ENCODE measurements around the gene SIK2.

The SIK2 gene

DNA sequence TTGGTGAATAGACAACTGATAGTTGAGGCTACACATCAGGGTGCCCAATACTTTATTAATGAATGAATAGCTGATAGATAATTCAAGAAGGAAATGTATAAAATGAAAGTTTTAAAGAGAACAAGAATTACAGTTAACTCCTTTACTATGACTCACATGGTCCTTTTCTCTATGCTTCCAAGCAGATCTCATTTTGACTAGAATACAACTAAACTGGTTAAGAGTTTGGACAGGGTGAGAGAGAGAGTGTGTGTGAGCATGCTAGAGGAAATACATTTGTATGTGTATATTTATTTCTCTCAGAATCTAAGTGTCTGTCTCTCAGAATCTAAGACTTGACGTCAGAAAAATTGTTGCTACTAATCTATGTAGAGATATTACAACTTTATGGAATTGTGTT lies 66.7 kb downstream of the SIK2 start:
- no peaks in the 10 kb centered on the region for H3K27me3 ChIP-seq (replicated peaks; ENCODE audit: control insufficient read depth, insufficient read depth, low read length, poor library complexity, severe bottlenecking)
- H3K27ac ChIP-seq (ENCODE audit: insufficient read depth, low read length, poor library complexity, severe bottlenecking): no peak overlapping the region
- no peaks in the 10 kb centered on the region for H3K4me1 ChIP-seq (ENCODE audit: control insufficient read depth, insufficient read depth, low read length, poor library complexity, severe bottlenecking)
- no peak overlapping the region for H3K4me3 ChIP-seq (ENCODE audit: insufficient read depth, low read depth, low read length, poor library complexity, severe bottlenecking)
- no peak for DNase-seq
- peaks cover 15% of the 10 kb centered on the region for H3K36me3 ChIP-seq (ENCODE audit: control insufficient read depth, insufficient read depth, low read length)
- H3K9me3 ChIP-seq (ENCODE audit: control insufficient read depth, low read length): no peaks in the 10 kb centered on the region

DNA sequence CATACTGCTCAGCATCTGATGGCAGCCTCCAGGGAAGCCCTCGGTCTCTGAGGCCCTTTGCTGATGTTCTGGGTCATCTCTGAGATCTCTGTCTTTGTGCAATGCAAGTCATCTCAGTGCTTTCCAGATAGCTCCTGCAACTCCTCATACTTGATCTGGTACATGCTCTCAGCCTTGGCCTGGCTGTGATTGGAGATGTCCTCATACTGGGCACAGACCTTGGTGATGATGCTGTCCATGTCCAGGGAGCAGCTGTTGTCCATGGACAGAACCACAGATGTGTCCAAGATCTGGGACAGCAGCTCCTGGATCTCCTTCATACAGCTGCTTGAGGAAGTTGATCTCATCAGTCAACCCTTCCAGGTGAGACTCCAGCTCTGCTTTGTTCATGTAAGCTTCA lies 69.1 kb downstream of the SIK2 start:
- Histone ChIP-seq H3K4me3 (ENCODE audit: insufficient read depth, low read depth, low read length, poor library complexity, severe bottlenecking) (no peak overlapping the region), H3K36me3 (ENCODE audit: control insufficient read depth, insufficient read depth, low read length) (peaks cover 18% of the 10 kb centered on the region), H3K27ac (ENCODE audit: insufficient read depth, low read length, poor library complexity, severe bottlenecking) (no peak overlapping the region), H3K4me1 (ENCODE audit: control insufficient read depth, insufficient read depth, low read length, poor library complexity, severe bottlenecking) (no peaks in the 10 kb centered on the region), H3K27me3 (replicated peaks; ENCODE audit: control insufficient read depth, insufficient read depth, low read length, poor library complexity, severe bottlenecking) (no peaks in the 10 kb centered on the region), H3K9me3 (ENCODE audit: control insufficient read depth, low read length) (no peaks in the 10 kb centered on the region)
- no peak for DNase-seq

DNA sequence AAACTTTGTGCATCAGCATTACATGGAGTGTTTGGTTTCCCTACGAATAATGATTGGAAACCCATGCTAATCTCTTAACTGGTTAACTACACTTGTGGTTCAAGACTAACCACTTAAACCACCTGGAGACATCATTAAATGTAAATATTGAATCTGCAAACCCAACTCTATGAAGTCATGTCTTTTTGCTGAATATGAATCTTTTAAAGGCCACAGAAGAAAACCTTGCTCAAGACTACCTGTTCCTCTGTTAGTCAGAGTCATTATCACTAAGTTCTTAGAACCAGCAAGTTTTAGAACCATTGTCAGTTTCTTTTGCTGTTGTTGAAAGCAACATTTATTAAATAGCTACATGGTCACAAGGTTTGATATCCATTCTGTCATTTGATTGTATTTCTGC lies 70.7 kb downstream of the SIK2 start:
- Histone ChIP-seq H3K36me3 (ENCODE audit: control insufficient read depth, insufficient read depth, low read length) (peaks cover 18% of the 10 kb centered on the region), H3K9me3 (ENCODE audit: control insufficient read depth, low read length) (no peaks in the 10 kb centered on the region), H3K27me3 (replicated peaks; ENCODE audit: control insufficient read depth, insufficient read depth, low read length, poor library complexity, severe bottlenecking) (no peaks in the 10 kb centered on the region), H3K4me3 (ENCODE audit: insufficient read depth, low read depth, low read length, poor library complexity, severe bottlenecking) (no peak overlapping the region), H3K27ac (ENCODE audit: insufficient read depth, low read length, poor library complexity, severe bottlenecking) (no peak overlapping the region), H3K4me1 (ENCODE audit: control insufficient read depth, insufficient read depth, low read length, poor library complexity, severe bottlenecking) (no peaks in the 10 kb centered on the region)
- DNase-seq: no peak

DNA sequence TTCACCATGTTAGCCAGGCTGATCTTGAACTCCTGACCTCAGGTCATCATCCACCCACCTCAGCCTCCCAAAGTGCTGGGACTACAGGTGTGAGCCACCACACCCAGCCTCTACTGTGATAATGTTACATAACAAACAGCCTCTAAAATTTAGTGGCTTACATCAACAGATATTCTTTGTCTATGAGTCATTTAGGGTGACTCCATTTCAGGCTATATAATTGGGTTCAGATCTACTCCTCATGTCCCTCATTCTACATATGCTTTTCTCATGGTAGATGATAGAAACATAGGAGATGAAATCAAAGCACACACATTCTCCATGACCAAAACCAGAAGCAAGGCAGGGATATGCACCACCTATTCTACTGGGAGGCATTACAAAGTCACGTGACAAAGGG lies 72.7 kb downstream of the SIK2 start:
- DNase-seq: no peak
- no peak overlapping the region for H3K4me3 ChIP-seq (ENCODE audit: insufficient read depth, low read depth, low read length, poor library complexity, severe bottlenecking)
- no peaks in the 10 kb centered on the region for H3K4me1 ChIP-seq (ENCODE audit: control insufficient read depth, insufficient read depth, low read length, poor library complexity, severe bottlenecking)
- no peak overlapping the region for H3K27ac ChIP-seq (ENCODE audit: insufficient read depth, low read length, poor library complexity, severe bottlenecking)
- H3K27me3 ChIP-seq (replicated peaks; ENCODE audit: control insufficient read depth, insufficient read depth, low read length, poor library complexity, severe bottlenecking): no peaks in the 10 kb centered on the region
- no peaks in the 10 kb centered on the region for H3K9me3 ChIP-seq (ENCODE audit: control insufficient read depth, low read length)
- peaks cover 18% of the 10 kb centered on the region for H3K36me3 ChIP-seq (ENCODE audit: control insufficient read depth, insufficient read depth, low read length)

DNA sequence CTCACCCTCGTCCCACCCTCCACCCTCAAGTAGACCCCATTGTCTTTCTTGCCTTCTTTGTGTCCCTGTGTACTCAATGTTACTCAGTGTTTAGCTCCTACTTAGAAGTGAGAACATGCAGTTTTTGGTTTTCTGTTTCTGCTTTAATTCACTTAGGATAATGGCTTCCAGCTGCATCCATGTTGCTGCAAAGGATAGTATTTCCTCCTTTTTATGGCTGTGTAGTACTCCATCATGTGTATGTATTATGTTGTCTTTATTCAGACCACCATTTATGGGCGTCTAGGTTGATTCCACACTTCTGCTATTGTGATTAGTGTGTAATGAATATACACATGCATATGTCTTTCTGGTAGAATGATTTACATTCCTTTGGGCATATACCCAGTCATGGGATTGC lies 73.6 kb downstream of the SIK2 start:
- H3K4me3 ChIP-seq (ENCODE audit: insufficient read depth, low read depth, low read length, poor library complexity, severe bottlenecking): no peak overlapping the region
- H3K27me3 ChIP-seq (replicated peaks; ENCODE audit: control insufficient read depth, insufficient read depth, low read length, poor library complexity, severe bottlenecking): no peaks in the 10 kb centered on the region
- peaks cover 18% of the 10 kb centered on the region for H3K36me3 ChIP-seq (ENCODE audit: control insufficient read depth, insufficient read depth, low read length)
- no peaks in the 10 kb centered on the region for H3K9me3 ChIP-seq (ENCODE audit: control insufficient read depth, low read length)
- no peak for DNase-seq
- no peaks in the 10 kb centered on the region for H3K4me1 ChIP-seq (ENCODE audit: control insufficient read depth, insufficient read depth, low read length, poor library complexity, severe bottlenecking)
- H3K27ac ChIP-seq (ENCODE audit: insufficient read depth, low read length, poor library complexity, severe bottlenecking): no peak overlapping the region

DNA sequence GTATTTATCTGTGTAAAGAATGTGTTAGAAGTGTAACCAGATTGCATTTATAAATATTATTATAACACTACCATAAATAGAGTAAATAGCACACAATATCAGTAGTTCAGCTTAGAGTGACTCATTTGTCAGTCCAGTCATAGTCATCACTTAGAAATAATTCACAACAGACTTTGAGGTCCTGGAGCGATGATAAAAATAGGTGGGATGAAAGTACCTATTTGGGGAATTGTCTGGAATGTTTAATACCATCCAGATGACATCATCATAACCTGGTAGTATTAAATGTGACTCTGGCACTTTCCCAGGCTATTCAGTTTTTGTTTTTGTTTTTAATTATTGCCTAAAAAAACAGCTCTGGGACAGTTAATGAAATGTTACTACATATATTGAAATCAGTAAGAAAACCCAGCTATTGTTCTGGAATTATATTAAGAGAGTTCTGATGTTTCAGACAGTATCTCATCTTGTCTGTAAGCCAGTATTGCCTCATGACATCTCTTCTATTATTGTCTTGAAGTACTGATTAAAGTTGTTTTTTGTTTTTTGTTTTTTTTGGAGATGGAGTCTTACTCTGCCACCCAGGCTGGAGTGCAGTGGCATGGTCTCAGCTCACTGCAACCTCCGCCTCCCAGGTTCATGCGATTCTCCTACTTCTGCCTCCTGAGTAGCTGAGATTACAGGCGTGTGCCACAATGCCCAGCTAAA lies 74.8 kb downstream of the SIK2 start:
- peaks cover 7% of the 10 kb centered on the region for H3K36me3 ChIP-seq (ENCODE audit: control insufficient read depth, insufficient read depth, low read length)
- no peak overlapping the region for H3K27ac ChIP-seq (ENCODE audit: insufficient read depth, low read length, poor library complexity, severe bottlenecking)
- no peak for DNase-seq
- no peaks in the 10 kb centered on the region for H3K9me3 ChIP-seq (ENCODE audit: control insufficient read depth, low read length)
- H3K4me3 ChIP-seq (ENCODE audit: insufficient read depth, low read depth, low read length, poor library complexity, severe bottlenecking): no peak overlapping the region
- no peaks in the 10 kb centered on the region for H3K4me1 ChIP-seq (ENCODE audit: control insufficient read depth, insufficient read depth, low read length, poor library complexity, severe bottlenecking)
- H3K27me3 ChIP-seq (replicated peaks; ENCODE audit: control insufficient read depth, insufficient read depth, low read length, poor library complexity, severe bottlenecking): no peaks in the 10 kb centered on the region

DNA sequence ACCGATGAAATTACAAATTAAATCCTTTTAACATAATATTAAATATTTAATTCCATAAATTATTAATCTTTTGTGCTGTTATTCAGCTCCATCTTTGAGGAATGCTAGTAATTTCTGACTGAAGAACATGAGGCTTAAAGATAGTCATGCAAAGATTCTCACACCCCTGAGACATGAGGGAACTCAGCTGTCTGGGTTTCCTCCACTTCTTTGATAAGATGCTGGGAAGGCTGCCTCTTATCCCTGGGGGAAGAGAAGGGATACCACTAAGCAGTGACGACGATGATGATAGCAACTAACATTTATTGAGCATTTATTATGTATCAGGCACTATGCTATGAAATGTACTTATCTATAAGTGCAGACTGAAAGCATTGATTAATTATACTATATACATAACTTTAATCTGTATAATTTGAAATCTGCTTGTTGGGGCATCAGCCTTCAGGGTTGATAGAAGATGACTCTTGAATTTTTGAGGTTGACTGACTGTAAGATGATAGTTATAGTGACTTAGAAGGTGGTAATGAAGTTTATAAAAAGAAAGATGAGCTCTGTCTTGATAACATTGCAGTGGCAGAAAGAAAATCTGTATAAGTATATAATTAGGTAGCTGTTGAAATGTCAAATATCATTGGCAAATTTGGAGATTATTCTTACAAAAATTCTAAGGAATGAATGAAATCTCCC lies 78.4 kb downstream of the SIK2 start:
- Histone ChIP-seq H3K9me3 (ENCODE audit: control insufficient read depth, low read length) (no peaks in the 10 kb centered on the region), H3K27me3 (replicated peaks; ENCODE audit: control insufficient read depth, insufficient read depth, low read length, poor library complexity, severe bottlenecking) (no peaks in the 10 kb centered on the region), H3K27ac (ENCODE audit: insufficient read depth, low read length, poor library complexity, severe bottlenecking) (no peak overlapping the region), H3K4me1 (ENCODE audit: control insufficient read depth, insufficient read depth, low read length, poor library complexity, severe bottlenecking) (no peaks in the 10 kb centered on the region), H3K36me3 (ENCODE audit: control insufficient read depth, insufficient read depth, low read length) (peaks cover 8% of the 10 kb centered on the region), H3K4me3 (ENCODE audit: insufficient read depth, low read depth, low read length, poor library complexity, severe bottlenecking) (no peak overlapping the region)
- no peak for DNase-seq

DNA sequence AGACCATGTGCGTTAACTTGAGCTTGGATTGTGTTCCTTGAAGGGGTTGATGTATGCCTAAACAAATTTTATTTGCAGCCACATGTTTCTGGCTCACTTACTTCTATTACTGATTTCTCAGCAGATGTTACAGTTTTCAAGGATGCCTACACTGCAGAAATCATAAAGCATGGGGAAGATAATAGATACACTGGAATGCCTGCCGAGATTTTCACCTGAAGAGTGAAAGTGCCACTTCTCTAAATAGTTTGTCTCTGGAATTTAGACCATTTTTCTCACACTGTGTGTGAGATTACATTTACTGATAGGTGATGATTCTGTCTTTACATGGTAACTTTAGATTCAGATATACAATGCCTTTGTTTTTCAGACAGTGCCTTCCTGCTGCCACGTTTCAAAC lies 81.6 kb downstream of the SIK2 start:
- no peak for DNase-seq
- no peak overlapping the region for H3K27ac ChIP-seq (ENCODE audit: insufficient read depth, low read length, poor library complexity, severe bottlenecking)
- no peak overlapping the region for H3K4me3 ChIP-seq (ENCODE audit: insufficient read depth, low read depth, low read length, poor library complexity, severe bottlenecking)
- peaks cover 10% of the 10 kb centered on the region for H3K36me3 ChIP-seq (ENCODE audit: control insufficient read depth, insufficient read depth, low read length)
- H3K4me1 ChIP-seq (ENCODE audit: control insufficient read depth, insufficient read depth, low read length, poor library complexity, severe bottlenecking): no peaks in the 10 kb centered on the region
- H3K27me3 ChIP-seq (replicated peaks; ENCODE audit: control insufficient read depth, insufficient read depth, low read length, poor library complexity, severe bottlenecking): no peaks in the 10 kb centered on the region
- no peaks in the 10 kb centered on the region for H3K9me3 ChIP-seq (ENCODE audit: control insufficient read depth, low read length)

DNA sequence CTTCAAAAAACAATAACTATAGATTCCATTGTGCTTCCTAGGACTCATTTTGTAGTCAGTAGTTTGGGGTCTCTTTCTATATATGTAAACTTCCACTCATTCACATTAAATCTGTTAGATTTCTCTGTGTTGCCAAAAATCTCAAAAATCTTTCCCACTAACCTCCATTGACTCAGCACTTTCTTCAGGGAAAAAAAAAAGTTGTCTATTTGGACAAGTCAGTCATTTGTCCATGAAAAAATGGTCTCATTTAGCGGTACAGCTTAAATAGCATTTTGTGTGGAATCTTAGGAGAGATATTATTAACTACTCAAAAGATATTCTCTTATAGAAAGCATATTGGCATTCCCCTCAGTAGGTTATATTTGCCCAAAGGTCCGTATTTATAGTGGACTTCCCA lies 82.0 kb downstream of the SIK2 start:
- peaks cover 10% of the 10 kb centered on the region for H3K36me3 ChIP-seq (ENCODE audit: control insufficient read depth, insufficient read depth, low read length)
- no peaks in the 10 kb centered on the region for H3K4me1 ChIP-seq (ENCODE audit: control insufficient read depth, insufficient read depth, low read length, poor library complexity, severe bottlenecking)
- no peaks in the 10 kb centered on the region for H3K9me3 ChIP-seq (ENCODE audit: control insufficient read depth, low read length)
- H3K27ac ChIP-seq (ENCODE audit: insufficient read depth, low read length, poor library complexity, severe bottlenecking): no peak overlapping the region
- H3K27me3 ChIP-seq (replicated peaks; ENCODE audit: control insufficient read depth, insufficient read depth, low read length, poor library complexity, severe bottlenecking): no peaks in the 10 kb centered on the region
- DNase-seq: no peak
- no peak overlapping the region for H3K4me3 ChIP-seq (ENCODE audit: insufficient read depth, low read depth, low read length, poor library complexity, severe bottlenecking)

DNA sequence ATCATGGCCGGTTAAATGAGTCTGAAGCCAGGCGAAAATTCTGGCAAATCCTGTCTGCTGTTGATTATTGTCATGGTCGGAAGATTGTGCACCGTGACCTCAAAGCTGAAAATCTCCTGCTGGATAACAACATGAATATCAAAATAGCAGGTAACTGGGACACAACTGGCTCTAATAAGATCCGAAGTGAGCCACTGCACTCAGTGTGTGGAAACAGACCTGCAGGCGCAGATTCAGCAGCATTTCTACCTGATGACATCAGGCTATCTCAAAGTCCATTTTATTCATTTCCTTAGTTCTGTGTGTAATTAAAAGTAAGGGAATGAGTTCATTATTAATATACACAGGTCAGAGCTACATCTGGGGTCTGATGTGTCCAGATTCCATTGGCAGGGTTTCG lies 85.8 kb downstream of the SIK2 start:
- Histone ChIP-seq H3K9me3 (ENCODE audit: control insufficient read depth, low read length) (no peaks in the 10 kb centered on the region), H3K4me1 (ENCODE audit: control insufficient read depth, insufficient read depth, low read length, poor library complexity, severe bottlenecking) (no peaks in the 10 kb centered on the region), H3K27me3 (replicated peaks; ENCODE audit: control insufficient read depth, insufficient read depth, low read length, poor library complexity, severe bottlenecking) (no peaks in the 10 kb centered on the region), H3K36me3 (ENCODE audit: control insufficient read depth, insufficient read depth, low read length) (peaks cover 10% of the 10 kb centered on the region), H3K27ac (ENCODE audit: insufficient read depth, low read length, poor library complexity, severe bottlenecking) (no peak overlapping the region), H3K4me3 (ENCODE audit: insufficient read depth, low read depth, low read length, poor library complexity, severe bottlenecking) (no peak overlapping the region)
- DNase-seq: no peak
